Measurements from ENCODE around the gene FGF18.

- TF ChIP-seq CTCF (conservative IDR thresholded peaks at IDR 0.05) (no peak), EZH2 (IDR thresholded peaks at IDR 0.05; ENCODE audit: low read depth) (no peak)
These were observed 3.0 kb downstream of the FGF18 start for GRCh38 chr5:171422495-171422894.
